OCI-LY7 (cell line): ENCODE data around the gene DTX1.

Experiments used
- EZH2phosphoT487 ChIP-seq: fragments of 200-600 bp; sonication (generic); IDR thresholded peaks from 2 replicates; pipeline ENCODE4 v1.6.1; 2018; ENCODE audit warnings: low read depth, borderline replicate concordance, mild to moderate bottlenecking, mixed run types, antibody characterized with exemption, low read length, moderate library complexity, mixed read lengths
- TF ChIP-seq, protein P1 (sequence below): fragments of 200-600 bp; sonication (generic); conservative IDR thresholded peaks from 2 replicates; pipeline ENCODE4 v1.5.1; 2014; ENCODE audit warnings: mild to moderate bottlenecking, antibody characterized with exemption, low read length, moderate library complexity, mixed read lengths

DNA sequence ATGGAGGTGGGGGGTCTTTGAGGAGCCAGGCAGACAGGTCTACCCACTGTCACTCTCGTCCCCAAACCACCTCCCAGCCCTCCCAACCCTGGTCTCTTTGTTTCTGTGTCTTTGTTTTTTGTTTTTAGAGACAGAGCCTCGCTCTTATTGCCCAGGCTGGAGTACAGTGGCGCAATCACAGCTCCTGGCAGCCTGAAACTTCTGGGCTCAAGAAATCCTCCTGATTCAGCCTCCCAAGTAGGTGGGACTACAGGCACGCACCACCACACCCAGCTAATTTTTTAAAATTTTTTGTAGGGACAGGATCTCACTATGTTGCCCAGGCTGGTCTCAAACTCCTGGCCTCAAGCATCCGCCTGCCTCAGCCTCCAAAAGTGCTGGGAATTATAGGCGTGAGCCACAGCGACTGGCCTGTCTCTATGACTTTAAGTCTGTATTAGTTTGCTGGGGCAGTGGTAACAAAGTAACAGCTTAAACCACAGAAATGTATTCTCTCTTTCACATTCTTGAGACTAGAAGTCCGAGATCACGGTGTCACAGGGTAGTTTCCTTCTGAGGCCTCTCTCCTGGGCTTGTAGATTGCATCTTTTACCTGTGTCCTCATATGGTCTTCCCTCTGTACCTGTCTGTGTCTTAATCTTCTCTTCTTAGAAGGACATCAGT is 26.1 kb downstream of the DTX1 start:
- TF ChIP-seq, protein P1, sequence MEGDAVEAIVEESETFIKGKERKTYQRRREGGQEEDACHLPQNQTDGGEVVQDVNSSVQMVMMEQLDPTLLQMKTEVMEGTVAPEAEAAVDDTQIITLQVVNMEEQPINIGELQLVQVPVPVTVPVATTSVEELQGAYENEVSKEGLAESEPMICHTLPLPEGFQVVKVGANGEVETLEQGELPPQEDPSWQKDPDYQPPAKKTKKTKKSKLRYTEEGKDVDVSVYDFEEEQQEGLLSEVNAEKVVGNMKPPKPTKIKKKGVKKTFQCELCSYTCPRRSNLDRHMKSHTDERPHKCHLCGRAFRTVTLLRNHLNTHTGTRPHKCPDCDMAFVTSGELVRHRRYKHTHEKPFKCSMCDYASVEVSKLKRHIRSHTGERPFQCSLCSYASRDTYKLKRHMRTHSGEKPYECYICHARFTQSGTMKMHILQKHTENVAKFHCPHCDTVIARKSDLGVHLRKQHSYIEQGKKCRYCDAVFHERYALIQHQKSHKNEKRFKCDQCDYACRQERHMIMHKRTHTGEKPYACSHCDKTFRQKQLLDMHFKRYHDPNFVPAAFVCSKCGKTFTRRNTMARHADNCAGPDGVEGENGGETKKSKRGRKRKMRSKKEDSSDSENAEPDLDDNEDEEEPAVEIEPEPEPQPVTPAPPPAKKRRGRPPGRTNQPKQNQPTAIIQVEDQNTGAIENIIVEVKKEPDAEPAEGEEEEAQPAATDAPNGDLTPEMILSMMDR = no peak
- TF ChIP-seq EZH2phosphoT487 = no peak
